IPS DF 19.7 (cell line): ENCODE measurements around the gene DPPA4.

Experiments
- DNase-seq: peaks from one replicate; pipeline ENCODE4 v3.0.0-alpha.2; 2013; ENCODE audit warnings: low read depth, low spot score

The DPPA4 gene

GRCh38 chr3:109338322-109338721, 976 bp upstream of the DPPA4 start:
- DNase-seq: no peak

GRCh38 chr3:109336291-109336861, 970 bp downstream of the DPPA4 start:
- no peak for DNase-seq

GRCh38 chr3:109334572-109334971, 2.8 kb downstream of the DPPA4 start:
- DNase-seq: no peak

DNA sequence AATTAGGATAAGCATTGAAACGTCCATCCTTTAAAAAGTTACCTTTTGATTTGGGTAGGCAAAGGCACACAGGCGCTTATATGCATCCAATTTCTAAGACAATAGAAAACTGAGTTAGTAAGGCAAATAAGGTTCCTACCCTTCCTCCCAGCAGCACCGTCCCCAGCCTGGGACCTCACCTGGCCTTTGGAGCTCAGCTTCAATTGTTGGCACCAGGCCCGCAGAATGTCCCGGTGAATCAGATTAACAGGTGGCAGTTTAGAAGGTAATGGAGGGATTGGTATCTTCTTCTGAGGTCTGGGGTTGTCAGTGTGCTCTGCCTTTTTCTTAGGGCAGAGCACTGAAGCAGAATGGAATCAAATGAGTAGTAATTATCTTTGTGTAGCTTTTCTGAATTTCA, 5.7 kb downstream of the DPPA4 start:
- no peak for DNase-seq

DNA sequence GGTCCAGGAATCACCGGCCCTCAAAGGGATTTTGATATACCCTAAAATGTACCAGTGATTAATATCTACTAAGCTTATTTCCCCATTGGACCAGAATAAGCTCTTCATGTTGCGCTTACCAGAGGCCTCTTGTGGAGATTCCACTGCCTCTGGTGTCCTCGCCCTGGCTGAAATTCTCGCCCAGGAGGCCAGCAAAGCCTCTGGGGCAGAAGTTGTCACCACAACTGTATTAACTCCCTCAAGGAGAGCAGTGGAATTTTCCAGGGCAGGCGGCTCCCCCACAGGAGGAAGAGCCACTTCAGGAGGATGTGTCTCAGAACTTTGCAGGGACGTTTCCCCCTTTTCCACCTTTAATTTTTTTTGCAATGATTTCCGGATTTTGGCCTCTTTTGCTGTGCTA, 6.9 kb downstream of the DPPA4 start:
- no peak for DNase-seq

- DNase-seq: no peak
Measured at GRCh38 chr3:109328202-109328601, 9.1 kb downstream of the DPPA4 start.

DNA sequence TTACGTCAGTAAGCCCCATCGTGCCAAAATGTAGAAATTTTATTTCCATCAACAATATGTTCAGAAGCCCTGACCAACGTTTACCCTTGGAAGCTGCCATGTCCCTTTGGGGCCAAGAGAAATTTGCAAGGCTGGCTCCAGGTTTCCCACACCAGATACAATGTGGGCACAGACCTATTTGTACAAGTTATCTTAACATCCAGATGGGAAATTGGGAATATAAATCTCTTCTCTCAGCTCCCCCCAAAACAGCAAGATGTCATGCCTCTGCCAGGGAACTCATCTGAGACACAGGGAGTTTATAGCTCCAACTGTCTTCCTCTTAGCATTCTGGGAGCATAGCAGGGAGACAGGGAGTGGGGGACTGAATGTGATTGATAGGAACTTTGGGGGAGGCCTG, 11.7 kb downstream of the DPPA4 start:
- DNase-seq: no peak

GRCh38 chr3:109325109-109325508, 12.2 kb downstream of the DPPA4 start:
- DNase-seq: no peak

DNA sequence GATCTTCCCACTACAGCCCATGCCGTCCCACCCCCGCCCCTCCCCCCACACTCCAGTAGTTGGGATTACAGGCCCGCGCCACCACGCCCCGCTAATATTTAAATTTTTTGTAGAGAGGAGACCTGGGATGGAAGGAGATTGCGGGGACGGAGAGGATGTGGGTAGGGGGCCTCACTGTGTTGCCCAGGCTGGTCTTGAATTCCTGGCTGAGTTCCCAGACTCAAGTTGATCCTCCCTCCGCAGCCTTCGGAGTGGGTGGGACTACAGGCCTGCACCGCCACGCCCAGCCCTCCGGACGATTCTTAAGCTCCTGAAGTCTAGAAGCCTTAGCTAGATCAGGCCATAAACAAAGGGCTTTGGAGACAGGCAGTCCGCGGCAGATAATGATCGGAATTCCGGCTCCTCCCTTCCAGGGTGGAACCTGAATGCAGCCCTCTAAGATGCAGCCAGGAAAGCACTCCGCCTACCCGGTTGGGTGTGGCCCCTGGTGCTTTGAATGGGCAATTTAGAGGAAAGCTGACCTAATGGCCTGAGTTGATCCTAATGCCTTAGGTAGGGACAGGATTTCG, 21.1 kb downstream of the DPPA4 start, which contains the start of gene DPPA2:
Gene DPPA2 (minus strand): TSS at position 356 of the 569 bp plus-strand sequence. CDS start 1,975 bp downstream, outside the sequence.
- peak; percentile 94 for DNase-seq

GRCh38 chr3:109313061-109313460, 24.3 kb downstream of the DPPA4 start:
- no peak for DNase-seq

DNA sequence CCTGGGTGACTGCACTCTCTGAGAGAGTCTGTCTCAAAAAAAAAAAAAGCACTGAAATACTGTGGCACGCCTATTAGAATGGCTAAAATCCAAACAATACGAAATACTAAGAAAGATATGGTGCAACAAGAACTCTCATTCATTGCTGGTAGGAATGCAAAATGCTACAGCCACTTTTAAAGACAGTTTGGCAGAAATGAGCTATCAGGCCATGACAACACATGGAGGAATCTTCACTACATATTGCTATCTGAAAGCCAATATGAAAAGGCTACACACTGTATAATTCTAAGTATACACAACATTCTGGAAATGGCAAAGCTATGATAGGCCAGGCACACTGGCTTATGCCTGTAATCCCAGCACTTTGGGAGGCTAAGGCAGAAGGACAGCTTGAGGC, 39.9 kb downstream of the DPPA4 start:
- no peak for DNase-seq

GRCh38 chr3:109284071-109284470, 53.3 kb downstream of the DPPA4 start:
- no peak for DNase-seq

GRCh38 chr3:109278546-109278945, 58.8 kb downstream of the DPPA4 start:
- no peak for DNase-seq

DNA sequence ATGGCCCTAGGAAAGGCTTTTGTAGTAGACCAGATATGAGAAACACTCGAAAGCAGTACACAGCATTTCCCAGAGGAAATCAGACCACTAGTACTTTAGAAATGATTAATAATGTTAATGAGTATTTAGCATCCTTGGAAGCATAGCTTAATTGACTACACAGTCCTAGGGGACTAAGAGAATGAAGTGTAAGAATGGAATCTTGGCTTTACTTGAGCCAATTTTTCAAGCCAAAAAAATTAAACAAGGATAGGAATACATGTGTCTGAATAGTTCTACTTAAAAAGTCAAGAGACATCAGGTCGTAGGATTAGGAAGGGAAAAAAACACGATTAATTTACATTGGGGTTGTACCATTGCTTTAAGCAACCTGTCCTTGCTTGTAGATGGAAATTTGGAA, 59.2 kb downstream of the DPPA4 start:
- no peak for DNase-seq
